Activated T-helper 2 cell treated with anti-CD3 and anti-CD28 coated beads, Interferon-gamma antibody, Interleukin-2, Interleukin-4, amounts not matched to agents 10 μg/mL and 5 μg/mL and 100 μg/mL, durations not matched to agents 14 hours and 24 hours and 36 hours (primary cell): Measurements from ENCODE around the gene OR5K3. TPM values are rescaled to one million over a fixed set of nuclear protein-coding genes. Genes with fewer than 3 reads are reported as not detected.

Experiments
- DNase-seq: peaks from one replicate; pipeline ENCODE4 v3.0.0; 2021; ENCODE audit warnings: low spot score
- H3K27ac Mint-ChIP-seq: one replicate; pipeline ENCODE4 v1.8.0; 2021; ENCODE audit warnings: mixed read lengths
- H3K27me3 Mint-ChIP-seq: one replicate; pipeline ENCODE4 v1.8.0; 2021; ENCODE audit warnings: low read depth, mixed read lengths
- H3K36me3 Mint-ChIP-seq: one replicate; pipeline ENCODE4 v1.8.0; 2021; ENCODE audit warnings: low read depth, mixed read lengths
- H3K4me1 Mint-ChIP-seq: one replicate; pipeline ENCODE4 v1.8.0; 2021; ENCODE audit warnings: low read depth, mixed read lengths
- H3K4me3 Mint-ChIP-seq: one replicate; pipeline ENCODE4 v1.8.0; 2021; ENCODE audit warnings: low read depth, mild to moderate bottlenecking, moderate library complexity, mixed read lengths
- H3K9me3 Mint-ChIP-seq: one replicate; pipeline ENCODE4 v1.8.0; 2021; ENCODE audit warnings: mixed read lengths
- intact Hi-C: fragments of 100-400 bp; cut with micrococcal nuclease; formaldehyde crosslinking; loops from one replicate; pipeline ENCODE4 v1.15.1; 2023
- total RNA-seq: library from RNA; stranded (reverse); gene quantifications from 2 replicates; pipeline ENCODE4 v1.2.3, GENCODE V29; 2022

The OR5K3 gene, protein sequence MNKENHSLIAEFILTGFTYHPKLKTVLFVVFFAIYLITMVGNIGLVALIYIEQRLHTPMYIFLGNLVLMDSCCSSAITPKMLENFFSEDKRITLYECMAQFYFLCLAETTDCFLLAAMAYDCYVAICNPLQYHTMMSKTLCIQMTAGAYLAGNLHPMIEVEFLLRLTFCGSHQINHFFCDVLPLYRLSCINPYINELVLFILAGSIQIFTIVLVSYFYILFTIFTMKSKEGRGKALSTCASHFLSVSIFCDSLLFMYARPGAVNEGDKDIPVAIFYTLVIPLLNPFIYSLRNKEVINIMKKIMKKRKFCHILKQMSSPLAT
- total RNA-seq: not detected in 2 replicates

DNA sequence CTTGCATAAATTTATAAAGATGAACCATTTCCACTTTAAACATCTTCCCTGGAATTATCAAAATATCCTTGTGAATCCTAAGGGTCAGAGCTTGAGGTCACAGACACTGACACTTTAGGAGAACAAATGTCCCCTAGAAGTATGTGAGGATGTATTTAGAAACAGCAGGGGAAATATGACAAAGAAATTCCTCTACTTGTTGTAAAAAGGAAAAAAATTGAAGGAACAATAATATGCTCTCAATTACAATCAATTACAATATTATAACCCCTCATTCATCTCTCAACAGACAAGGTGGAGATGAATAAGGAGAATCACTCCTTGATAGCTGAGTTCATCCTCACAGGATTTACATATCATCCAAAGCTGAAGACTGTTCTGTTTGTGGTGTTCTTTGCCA, at the start of gene OR5K3:
OR5K3 (plus strand) TSS at position 301 of the 400 bp plus-strand sequence; CDS start at position 301, 0 bp downstream.
- Mint-ChIP-seq H3K4me3 (no peak within 1 kb of the TSS), H3K36me3 (no peaks in the 10 kb centered on the region), H3K4me1 (no peaks in the 10 kb centered on the region), H3K27ac (no peak within 1 kb of the TSS), H3K27me3 (peaks cover 47% of the 10 kb centered on the region), H3K9me3 (no peaks in the 10 kb centered on the region)
- intact Hi-C loops: no loop called here
- no peak for DNase-seq

DNA sequence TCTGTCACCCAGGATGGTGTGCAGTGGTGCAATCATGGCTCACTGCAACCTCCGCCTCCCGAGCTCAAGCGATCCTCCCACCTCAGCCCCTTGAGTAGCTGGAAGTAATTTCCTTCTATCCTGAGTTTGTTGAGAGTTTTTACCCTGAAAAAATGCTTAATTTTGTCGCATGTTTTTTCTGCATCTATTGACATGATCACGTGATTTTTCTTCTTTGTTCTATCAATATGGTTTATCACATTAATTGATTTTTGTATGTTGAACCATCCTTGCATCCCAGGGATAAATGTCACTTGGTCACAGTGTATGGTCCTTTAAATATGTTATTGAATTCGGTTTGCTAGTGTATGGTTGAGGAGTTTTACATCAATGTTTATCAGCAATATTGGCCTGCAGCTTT, 48.7 kb upstream of the OR5K3 start:
- Mint-ChIP-seq H3K27ac (no peak overlapping the region), H3K4me3 (no peak overlapping the region), H3K36me3 (no peaks in the 10 kb centered on the region), H3K9me3 (no peaks in the 10 kb centered on the region), H3K27me3 (peaks cover 41% of the 10 kb centered on the region), H3K4me1 (peaks cover 6% of the 10 kb centered on the region)
- DNase-seq: no peak
- intact Hi-C loops: loop anchor here (5.0 kb wide), 1 partner anchor 231 kb away; no protein-coding TSS in a partner anchor

- peak; percentile 20 for DNase-seq
- Mint-ChIP-seq H3K9me3 (no peaks in the 10 kb centered on the region), H3K36me3 (no peaks in the 10 kb centered on the region), H3K4me1 (peaks cover 6% of the 10 kb centered on the region), H3K27ac (no peak overlapping the region), H3K4me3 (no peak overlapping the region), H3K27me3 (peaks cover 45% of the 10 kb centered on the region)
- intact Hi-C loops: loop anchor here (5.0 kb wide), 1 partner anchor 228 kb away; no protein-coding TSS in a partner anchor
Measured at GRCh38 chr3:98343647-98344507, 46.6 kb upstream of the OR5K3 start.

DNA sequence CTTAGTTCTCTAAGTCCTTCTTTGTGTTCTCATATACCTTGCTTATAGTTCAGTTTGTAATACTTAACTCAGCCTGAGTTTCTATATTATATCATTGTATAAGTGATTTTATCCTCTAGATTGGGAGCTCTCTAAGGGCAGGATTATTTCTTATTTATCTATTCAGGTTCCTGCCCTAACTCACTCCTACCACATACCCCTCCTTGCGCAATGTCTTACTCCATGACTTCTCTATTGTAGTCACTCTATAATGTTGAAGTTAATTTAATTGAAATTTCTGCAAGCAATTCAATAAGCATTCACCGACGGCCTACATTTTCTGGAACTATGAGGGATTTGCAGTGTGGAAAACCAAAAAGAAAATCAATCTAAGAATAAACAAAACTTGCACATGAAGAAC, 40.4 kb upstream of the OR5K3 start:
- intact Hi-C loops: no loop called here
- Mint-ChIP-seq H3K9me3 (no peaks in the 10 kb centered on the region), H3K4me3 (no peak overlapping the region), H3K27ac (no peak overlapping the region), H3K36me3 (no peaks in the 10 kb centered on the region), H3K4me1 (peaks cover 10% of the 10 kb centered on the region), H3K27me3 (peaks cover 38% of the 10 kb centered on the region)
- no peak for DNase-seq

GRCh38 chr3:98353554-98353953, 36.9 kb upstream of the OR5K3 start, which contains the start of gene OR5K4:
Gene OR5K4 (plus strand): TSS chr3:98353854. CDS start chr3:98353854, 0 bp downstream.
- intact Hi-C loops: no loop called here
- Mint-ChIP-seq H3K4me1 (peaks cover 6% of the 10 kb centered on the region), H3K36me3 (no peaks in the 10 kb centered on the region), H3K9me3 (peaks cover 6% of the 10 kb centered on the region), H3K27ac (no peak within 1 kb of the TSS), H3K27me3 (peaks cover 32% of the 10 kb centered on the region), H3K4me3 (no peak within 1 kb of the TSS)
- DNase-seq: no peak

DNA sequence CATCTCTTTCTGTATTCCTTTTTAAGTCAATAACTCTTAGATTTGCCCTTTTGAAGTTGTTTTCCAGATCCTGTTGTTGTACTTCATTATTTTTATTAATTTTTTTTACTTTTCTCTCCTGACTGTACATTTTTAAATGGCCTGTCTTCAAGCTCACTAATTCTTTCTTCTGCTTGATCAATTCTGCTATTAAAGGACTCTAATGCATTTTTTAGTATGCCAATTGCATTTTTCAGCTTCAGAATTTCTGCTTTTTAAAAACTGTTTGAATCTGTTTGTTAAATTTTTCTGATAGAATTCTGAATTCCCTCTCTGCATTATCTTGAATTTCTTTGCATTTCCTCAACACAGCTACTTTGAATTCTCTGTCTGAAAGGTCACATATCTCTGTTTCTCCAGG, 31.2 kb upstream of the OR5K3 start:
- Mint-ChIP-seq H3K4me1 (peaks cover 4% of the 10 kb centered on the region), H3K9me3 (peaks cover 29% of the 10 kb centered on the region), H3K27me3 (peaks cover 16% of the 10 kb centered on the region), H3K36me3 (no peaks in the 10 kb centered on the region), H3K27ac (no peak overlapping the region), H3K4me3 (no peak overlapping the region)
- intact Hi-C loops: no loop called here
- DNase-seq: no peak

- Mint-ChIP-seq H3K36me3 (no peaks in the 10 kb centered on the region), H3K9me3 (peaks cover 30% of the 10 kb centered on the region), H3K27me3 (peaks cover 10% of the 10 kb centered on the region), H3K4me1 (peaks cover 4% of the 10 kb centered on the region), H3K4me3 (no peak overlapping the region), H3K27ac (no peak overlapping the region)
- DNase-seq: no peak
- intact Hi-C loops: no loop called here
Measured at GRCh38 chr3:98359993-98360675, 30.3 kb upstream of the OR5K3 start.

DNA sequence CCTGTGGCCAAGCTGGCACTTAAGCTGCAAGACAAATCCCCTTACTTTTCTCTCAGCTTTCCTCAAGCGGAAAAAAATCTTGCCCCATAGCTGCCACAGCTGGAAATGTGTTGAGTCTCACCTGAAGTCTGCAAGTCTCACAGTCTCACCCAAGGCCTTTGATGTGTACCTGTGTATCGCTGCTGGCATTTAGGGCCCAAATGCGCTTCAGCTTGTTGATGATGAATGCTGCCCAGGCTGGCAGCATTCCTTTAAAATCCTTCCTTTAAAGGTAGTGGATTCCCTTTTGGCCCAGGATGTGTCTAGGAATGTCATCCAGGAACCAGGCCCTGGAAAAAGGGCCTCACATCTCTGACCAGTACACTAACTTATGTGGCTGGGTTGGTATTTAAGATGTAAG, 29.8 kb upstream of the OR5K3 start:
- no peak for DNase-seq
- peaks cover 10% of the 10 kb centered on the region for H3K27me3 Mint-ChIP-seq
- intact Hi-C loops: no loop called here
- peaks cover 4% of the 10 kb centered on the region for H3K4me1 Mint-ChIP-seq
- no peak overlapping the region for H3K27ac Mint-ChIP-seq
- H3K9me3 Mint-ChIP-seq: peaks cover 36% of the 10 kb centered on the region
- H3K4me3 Mint-ChIP-seq: no peak overlapping the region
- no peaks in the 10 kb centered on the region for H3K36me3 Mint-ChIP-seq

DNA sequence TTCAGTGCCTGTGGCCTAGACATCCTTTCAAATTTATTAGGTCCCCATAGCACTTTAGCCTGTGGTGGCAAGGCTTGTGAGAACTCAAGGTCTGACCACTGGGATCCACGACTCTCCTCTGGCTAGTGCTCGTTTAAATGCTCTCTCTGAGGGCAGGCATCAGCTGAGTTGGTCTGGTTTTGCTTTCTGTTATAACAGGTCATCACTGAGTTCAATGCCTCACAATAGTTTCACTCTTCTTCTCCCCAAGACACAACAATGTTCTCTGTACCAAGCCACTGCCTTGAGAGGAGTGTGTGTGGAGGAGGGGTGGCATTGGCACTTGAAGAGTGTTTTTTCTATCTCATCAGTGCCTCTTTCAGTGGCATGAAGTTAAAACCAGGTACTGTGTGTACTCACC, 29.2 kb upstream of the OR5K3 start:
- Mint-ChIP-seq H3K9me3 (peaks cover 36% of the 10 kb centered on the region), H3K4me1 (peaks cover 4% of the 10 kb centered on the region), H3K4me3 (no peak overlapping the region), H3K27me3 (peaks cover 12% of the 10 kb centered on the region), H3K27ac (no peak overlapping the region), H3K36me3 (no peaks in the 10 kb centered on the region)
- no peak for DNase-seq
- intact Hi-C loops: no loop called here

DNA sequence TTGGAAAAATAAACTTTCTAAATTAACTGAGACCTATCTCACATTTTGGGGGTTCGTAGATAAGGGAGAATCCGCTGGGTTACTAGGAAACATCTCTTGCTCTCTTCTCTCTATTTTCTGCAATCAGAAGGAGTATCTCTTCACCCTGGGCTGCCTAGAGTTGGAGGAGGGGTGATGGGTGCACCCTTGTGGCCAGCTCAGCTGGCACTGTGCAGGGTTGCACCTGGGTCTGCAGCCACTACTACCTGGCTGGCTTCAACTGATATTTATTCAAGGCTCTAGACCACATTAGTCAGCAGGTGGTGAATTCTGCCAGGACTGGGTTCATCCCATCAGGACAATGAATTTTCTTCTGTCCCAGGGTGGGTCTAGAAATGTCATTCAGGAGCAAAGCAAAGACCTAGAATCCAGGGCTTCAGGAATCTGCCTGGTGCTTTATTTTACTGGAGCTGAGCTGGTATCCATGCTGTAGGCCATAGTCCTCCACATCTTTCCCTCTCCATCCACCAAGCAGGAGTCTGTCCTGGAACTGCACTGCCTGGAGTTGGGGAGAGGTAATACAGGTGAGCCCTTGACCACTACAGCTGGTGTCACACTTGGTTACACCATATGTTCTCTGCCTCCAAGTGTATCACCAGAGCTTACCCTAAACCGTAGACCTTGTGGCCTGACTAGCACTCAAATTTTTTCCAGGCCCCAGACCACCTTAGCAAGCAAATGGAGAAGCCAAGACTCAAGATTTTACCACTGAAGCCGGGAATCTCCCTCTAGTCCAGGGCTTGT, 22.8 kb upstream of the OR5K3 start:
- no peaks in the 10 kb centered on the region for H3K4me1 Mint-ChIP-seq
- intact Hi-C loops: no loop called here
- H3K4me3 Mint-ChIP-seq: no peak overlapping the region
- H3K27me3 Mint-ChIP-seq: peaks cover 18% of the 10 kb centered on the region
- H3K36me3 Mint-ChIP-seq: no peaks in the 10 kb centered on the region
- H3K9me3 Mint-ChIP-seq: peaks cover 7% of the 10 kb centered on the region
- DNase-seq: no peak
- no peak overlapping the region for H3K27ac Mint-ChIP-seq

GRCh38 chr3:98371186-98371585, 19.3 kb upstream of the OR5K3 start:
- no peak for DNase-seq
- H3K36me3 Mint-ChIP-seq: no peaks in the 10 kb centered on the region
- H3K9me3 Mint-ChIP-seq: no peaks in the 10 kb centered on the region
- no peak overlapping the region for H3K27ac Mint-ChIP-seq
- no peaks in the 10 kb centered on the region for H3K4me1 Mint-ChIP-seq
- H3K4me3 Mint-ChIP-seq: no peak overlapping the region
- intact Hi-C loops: no loop called here
- H3K27me3 Mint-ChIP-seq: peaks cover 31% of the 10 kb centered on the region

DNA sequence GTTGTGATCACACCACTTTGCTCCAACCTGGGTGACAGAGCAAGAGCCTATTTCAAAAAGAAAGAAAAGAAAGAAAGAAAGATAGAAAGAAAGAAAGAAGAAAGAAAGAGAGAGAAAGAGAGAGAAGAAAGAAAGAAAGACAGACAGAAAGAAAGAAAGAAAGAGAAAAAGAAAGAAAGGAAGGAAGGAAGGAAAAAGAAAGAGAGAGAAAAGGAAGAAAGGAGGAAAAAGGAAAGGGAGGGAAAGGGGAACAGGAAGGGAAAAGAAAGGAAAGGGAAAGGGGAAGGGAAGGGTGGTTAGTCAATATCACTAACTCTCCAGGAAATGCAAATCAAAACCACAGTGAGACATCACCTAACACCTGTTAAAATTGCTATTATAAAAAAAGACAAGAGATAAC, 18.6 kb upstream of the OR5K3 start:
- H3K36me3 Mint-ChIP-seq: no peaks in the 10 kb centered on the region
- no peak overlapping the region for H3K27ac Mint-ChIP-seq
- no peak overlapping the region for H3K4me3 Mint-ChIP-seq
- no peaks in the 10 kb centered on the region for H3K4me1 Mint-ChIP-seq
- no peak for DNase-seq
- peaks cover 36% of the 10 kb centered on the region for H3K27me3 Mint-ChIP-seq
- intact Hi-C loops: no loop called here
- no peaks in the 10 kb centered on the region for H3K9me3 Mint-ChIP-seq
